Lung (tissue), 12 donors: ENCODE results near the gene CD2. TPM values are rescaled to one million over a fixed set of nuclear protein-coding genes. Genes with fewer than 3 reads are reported as not detected.

Experiments used
- ATAC-seq: fragments of 200-7000 bp; cut with Tn5 transposase; one replicate; pipeline ENCODE4 v1.9.1; 2020; ENCODE audit warnings: moderate number of reproducible peaks; ENCODE audit not compliant: insufficient read depth, low FRiP score
- DNase-seq, 3 donors: peaks; one replicate each; pipeline ENCODE4 v3.0.0-alpha.2; 2013 to 2017
- H3K27ac ChIP-seq, 2 donors: one replicate each; pipeline ENCODE4 v1.5.1; 2013; ENCODE audit warnings: mild to moderate bottlenecking in 2 of 2, moderate library complexity in 2 of 2, control low read depth in 1 of 2, inconsistent platforms in 1 of 2, low read depth in 1 of 2, low read length in 1 of 2
- H3K27me3 ChIP-seq, 3 donors: one replicate each; pipeline ENCODE4 v1.5.1; 2013; ENCODE audit warnings: low read length in 2 of 3; ENCODE audit not compliant: control insufficient read depth in 3 of 3, insufficient read depth in 3 of 3
- H3K36me3 ChIP-seq, 4 donors: one replicate each; pipeline ENCODE4 v1.5.1; 2013; ENCODE audit warnings: low read length in 4 of 4, mild to moderate bottlenecking in 1 of 4, moderate library complexity in 1 of 4; ENCODE audit not compliant: control insufficient read depth in 4 of 4, insufficient read depth in 4 of 4
- H3K4me1 ChIP-seq, 5 donors: one replicate each; pipeline ENCODE4 v1.5.1; 2013; ENCODE audit warnings: low read length in 5 of 5, mild to moderate bottlenecking in 2 of 5, moderate library complexity in 1 of 5; ENCODE audit not compliant: control insufficient read depth in 5 of 5, insufficient read depth in 5 of 5
- H3K4me3 ChIP-seq: one replicate; pipeline ENCODE4 v1.5.1; 2013; ENCODE audit warnings: mild to moderate bottlenecking, control low read depth, moderate library complexity
- H3K9ac ChIP-seq, 2 donors: one replicate each; pipeline ENCODE4 v1.5.1; 2013; ENCODE audit warnings: low read length in 2 of 2, control low read depth in 1 of 2; ENCODE audit not compliant: insufficient read depth in 1 of 2
- H3K9me3 ChIP-seq, 4 donors: one replicate each; pipeline ENCODE4 v1.5.1; 2013; ENCODE audit warnings: low read length in 3 of 4, mild to moderate bottlenecking in 1 of 4, moderate library complexity in 1 of 4; ENCODE audit not compliant: control insufficient read depth in 4 of 4, insufficient read depth in 3 of 4
- CTCF ChIP-seq: IDR thresholded peaks from 2 replicates; pipeline ENCODE4 v1.5.1; 2012; ENCODE audit warnings: mild to moderate bottlenecking; ENCODE audit errors: control extremely low read depth, extremely low read depth
- WGBS, 2 donors: extraction: QIAGEN DNeasy Blood & Tissue Kit; methylation state at CpG; one replicate each; pipeline ENCODE4 v1.1.7; 2013; 5-methylcytosine and 5-hydroxymethylcytosine counted together
- polyA plus RNA-seq, 2 donors: library from polyadenylated mRNA; stranded (reverse); fragments of 200-250 nt; gene quantifications; one replicate each; pipeline ENCODE4 v1.2.1, GENCODE V29; 2013
- total RNA-seq, 2 donors: library from RNA; depleted of rRNA in 1 of 2; stranded (reverse); fragments of >200 nt in 1 of 2; gene quantifications; one replicate each; pipeline ENCODE4 v1.2.1, GENCODE V29; 2014 to 2021
- donor health status: control.
- donor health status: control.
- donor health status: Bipolar disorder and iron deficiency.
- donor health status: healthy.
- donor health status: DM: yes; HTN: yes; CAD: no.

The CD2 gene
- total and polyA plus RNA-seq, 4 donors: 2.4 to 5.2 (median 4.9) TPM

GRCh38 chr1:116711263-116711840, 42.9 kb upstream of the CD2 start:
- no peak overlapping the region for H3K4me3 ChIP-seq
- H3K27ac ChIP-seq: peak overlapping the region in 1 of 2 donors; percentile 6
- no peaks in the 10 kb centered on the region for H3K36me3 ChIP-seq
- peaks cover 0 to 17% (median 8%) of the 10 kb centered on the region in 5 donors for H3K4me1 ChIP-seq
- H3K9ac ChIP-seq: peak overlapping the region in 1 of 2 donors; percentile 11
- TF ChIP-seq CTCF: no peak
- no peak for ATAC-seq
- WGBS, 2 donors: 58 to 69% methylated on average over 2 of the region's 2 CpGs
- DNase-seq: peak in 1 of 3 donors; percentile 32
- H3K9me3 ChIP-seq: no peaks in the 10 kb centered on the region
- H3K27me3 ChIP-seq: no peaks in the 10 kb centered on the region

GRCh38 chr1:116712510-116712909, 41.7 kb upstream of the CD2 start:
- Histone ChIP-seq H3K27me3 (no peaks in the 10 kb centered on the region), H3K27ac (no peak overlapping the region), H3K9ac (no peak overlapping the region), H3K4me1 (peaks cover 0 to 17% (median 8%) of the 10 kb centered on the region in 5 donors), H3K4me3 (no peak overlapping the region), H3K9me3 (no peaks in the 10 kb centered on the region), H3K36me3 (no peaks in the 10 kb centered on the region)
- WGBS, 2 donors: 60 to 65% methylated on average over 6 of the region's 6 CpGs
- no peak for DNase-seq
- ATAC-seq: no peak
- TF ChIP-seq CTCF: no peak

GRCh38 chr1:116713474-116713873, 40.8 kb upstream of the CD2 start:
- no peak overlapping the region for H3K4me3 ChIP-seq
- H3K9ac ChIP-seq: no peak overlapping the region
- DNase-seq: no peak
- TF ChIP-seq CTCF: no peak
- no peaks in the 10 kb centered on the region for H3K27me3 ChIP-seq
- ATAC-seq: no peak
- H3K9me3 ChIP-seq: no peaks in the 10 kb centered on the region
- no peaks in the 10 kb centered on the region for H3K36me3 ChIP-seq
- H3K4me1 ChIP-seq: peaks cover 0 to 17% (median 8%) of the 10 kb centered on the region in 5 donors
- 88 to 98% methylated on average over 3 of the region's 3 CpGs for WGBS, 2 donors
- H3K27ac ChIP-seq: no peak overlapping the region

GRCh38 chr1:116716391-116716790, 37.8 kb upstream of the CD2 start:
- H3K9me3 ChIP-seq: no peaks in the 10 kb centered on the region
- DNase-seq: no peak
- no peak for TF ChIP-seq CTCF
- 87 to 94% methylated on average over 3 of the region's 3 CpGs for WGBS, 2 donors
- no peaks in the 10 kb centered on the region for H3K27me3 ChIP-seq
- H3K36me3 ChIP-seq: no peaks in the 10 kb centered on the region
- no peak overlapping the region for H3K9ac ChIP-seq
- peaks cover 0 to 2% (median 0%) of the 10 kb centered on the region in 5 donors for H3K4me1 ChIP-seq
- H3K27ac ChIP-seq: no peak overlapping the region
- ATAC-seq: no peak
- no peak overlapping the region for H3K4me3 ChIP-seq
